HG03354 (cell line): Measurements from ENCODE around the gene POLR3H.
"Not testable (repeated sequence)": the region's sequence is repeated elsewhere in the genome, so short reads cannot be mapped to it uniquely, and the experiment has no call there.

ENCODE experiments used
- ATAC-seq: cut with Tn5 transposase; IDR thresholded peaks from one replicate; pipeline ENCODE4 v1.9.1; 2021; ENCODE audit warnings: mild to moderate bottlenecking; ENCODE audit not compliant: unreplicated experiment, poor library complexity, severe bottlenecking

Gene POLR3H

DNA sequence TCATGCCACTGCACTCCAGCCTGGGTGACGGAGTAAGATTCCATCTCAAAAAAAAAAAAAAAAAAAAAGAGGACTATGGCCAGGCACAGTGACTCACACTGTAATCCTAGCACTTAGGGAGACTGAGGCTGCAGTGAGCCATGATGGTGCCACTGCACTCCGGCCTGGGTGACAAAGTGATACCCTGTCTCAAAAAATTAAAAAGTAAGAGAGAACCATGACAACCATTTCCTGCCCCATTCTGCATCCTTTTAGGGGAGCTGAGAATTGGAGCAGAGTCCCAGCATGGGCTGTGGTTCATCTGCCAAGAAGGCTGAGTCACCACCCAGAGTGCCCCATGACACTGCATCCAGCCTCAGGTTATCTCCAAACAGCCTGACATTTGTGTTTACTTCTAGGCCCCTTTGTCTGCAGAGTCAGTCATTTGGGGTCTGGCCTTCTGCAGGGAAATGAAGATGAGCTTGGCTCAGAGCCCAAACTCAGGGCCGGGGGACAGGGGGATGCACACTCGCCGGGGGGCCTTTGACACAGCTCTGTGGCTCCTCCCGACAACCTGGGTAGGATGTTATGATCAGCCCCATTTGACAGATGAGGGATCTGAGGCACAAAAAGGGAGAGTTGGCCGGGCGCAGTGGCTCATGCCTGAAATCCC lies 21.3 kb upstream of the POLR3H start:
- no peak for ATAC-seq

DNA sequence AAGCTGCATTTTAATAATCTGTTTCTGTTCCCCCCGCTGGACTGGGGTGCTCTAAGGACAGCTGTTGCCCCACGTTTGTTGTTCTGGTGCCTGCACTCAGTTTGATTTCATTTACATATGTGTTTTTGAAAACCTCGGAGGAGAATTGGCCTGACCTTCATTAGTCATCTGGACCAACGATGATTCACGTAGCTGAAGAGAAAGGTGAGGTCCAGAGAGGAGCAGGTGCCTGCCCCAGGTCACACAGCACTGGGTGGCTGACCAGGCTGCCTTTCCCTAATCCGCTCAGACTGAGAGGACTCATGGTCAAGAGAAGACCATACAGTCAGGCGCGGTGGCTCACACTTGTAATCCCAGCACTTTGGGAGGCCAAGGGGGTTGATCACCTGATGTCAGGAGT lies 20.3 kb upstream of the POLR3H start:
- no peak for ATAC-seq

DNA sequence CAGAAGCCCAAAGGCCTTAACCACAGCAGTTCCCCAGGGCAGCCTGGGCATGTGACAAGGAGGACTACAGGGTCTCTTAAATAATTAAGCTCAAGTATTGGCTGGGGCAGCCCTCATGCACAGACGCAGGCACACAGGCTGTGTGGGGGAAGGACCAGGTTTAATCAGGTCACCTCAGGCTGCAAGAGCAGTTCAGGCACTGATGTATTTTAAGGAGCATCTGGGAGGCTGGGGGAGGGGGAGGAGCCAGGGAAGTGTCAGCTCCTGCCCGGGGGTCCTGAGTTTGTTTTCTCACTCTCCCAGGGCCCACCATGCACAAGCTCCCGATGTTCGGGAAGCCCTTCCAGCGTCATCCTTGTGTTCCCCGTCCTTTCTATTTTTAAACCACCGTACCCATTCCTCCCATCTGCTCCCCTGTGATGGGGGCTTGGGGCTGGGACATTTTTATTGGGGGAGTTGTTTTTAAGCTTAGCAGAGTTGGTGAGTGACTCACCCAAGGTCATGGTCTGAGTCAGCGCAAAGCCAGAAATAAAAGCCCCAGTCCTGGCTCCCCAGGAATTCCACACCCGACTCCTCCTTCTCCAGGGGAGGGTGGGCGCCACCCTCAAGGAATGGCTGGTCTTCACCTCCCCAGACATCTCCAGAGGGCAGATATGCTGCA lies 18.9 kb upstream of the POLR3H start:
- ATAC-seq = no peak

DNA sequence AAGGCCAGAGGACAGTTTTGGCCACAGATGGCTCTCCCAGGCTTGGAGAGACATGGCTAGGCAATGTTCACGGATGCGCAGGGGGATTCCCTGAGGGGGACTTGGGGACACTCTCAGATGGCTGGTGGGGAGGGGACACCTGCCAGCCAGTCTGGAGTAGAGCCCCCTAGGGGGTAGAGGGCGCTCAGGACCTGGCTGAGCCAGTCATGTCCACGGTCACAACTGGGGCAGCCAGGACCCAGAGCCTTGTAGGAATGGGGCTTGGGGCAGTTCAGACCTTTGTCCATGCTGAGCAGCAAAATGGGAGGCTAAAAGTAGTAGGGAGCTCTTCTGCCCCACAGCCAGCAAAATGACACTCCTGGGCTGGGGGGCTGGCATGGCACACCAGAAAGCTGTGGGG lies 18.2 kb upstream of the POLR3H start:
- no peak for ATAC-seq

GRCh38 chr22:41561788-41562187 lies 17.5 kb upstream of the POLR3H start:
- ATAC-seq = no peak

DNA sequence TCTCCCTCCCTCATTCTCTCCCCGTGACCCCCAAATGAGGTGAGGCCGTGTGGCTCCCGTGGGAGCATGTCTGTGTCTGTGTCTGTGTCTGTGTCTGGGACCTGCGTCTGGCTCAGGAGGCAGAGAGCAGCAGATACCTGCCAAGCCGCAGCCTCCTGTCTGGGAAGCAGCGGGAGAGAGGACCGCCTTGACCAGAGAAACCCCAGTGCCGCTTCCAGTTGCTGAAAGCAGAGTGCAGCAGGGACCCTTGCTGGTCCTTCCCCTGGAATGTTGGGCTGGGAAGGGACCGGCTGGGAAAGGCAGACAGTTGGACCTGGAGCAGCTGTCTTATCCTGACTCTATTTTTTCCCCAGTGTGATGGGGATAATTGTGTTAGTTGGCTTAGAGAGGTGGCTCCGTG lies 17.1 kb upstream of the POLR3H start:
- ATAC-seq = no peak

- no peak for ATAC-seq
These were observed 15.8 kb upstream of the POLR3H start for GRCh38 chr22:41560095-41560471.

DNA sequence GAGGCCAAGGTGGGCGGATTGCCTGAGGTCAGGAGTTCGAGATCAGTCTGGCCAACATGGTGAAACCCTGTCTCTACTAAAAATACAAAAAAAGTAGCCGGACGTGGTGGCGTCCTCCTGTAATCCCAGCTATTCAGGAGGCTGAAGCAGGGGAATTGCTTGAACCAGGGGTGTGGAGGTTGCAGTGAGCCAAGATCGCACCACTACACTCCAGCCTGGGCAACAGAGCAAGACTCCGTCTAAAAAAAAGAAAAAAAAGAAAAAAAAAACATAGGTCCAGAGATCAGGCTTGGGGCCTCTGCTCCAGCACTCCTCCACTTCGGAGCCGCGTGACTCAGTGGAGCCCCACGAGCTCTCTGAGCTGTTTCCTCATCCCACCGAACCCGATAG lies 14.0 kb upstream of the POLR3H start:
- ATAC-seq = not testable (repeated sequence)

DNA sequence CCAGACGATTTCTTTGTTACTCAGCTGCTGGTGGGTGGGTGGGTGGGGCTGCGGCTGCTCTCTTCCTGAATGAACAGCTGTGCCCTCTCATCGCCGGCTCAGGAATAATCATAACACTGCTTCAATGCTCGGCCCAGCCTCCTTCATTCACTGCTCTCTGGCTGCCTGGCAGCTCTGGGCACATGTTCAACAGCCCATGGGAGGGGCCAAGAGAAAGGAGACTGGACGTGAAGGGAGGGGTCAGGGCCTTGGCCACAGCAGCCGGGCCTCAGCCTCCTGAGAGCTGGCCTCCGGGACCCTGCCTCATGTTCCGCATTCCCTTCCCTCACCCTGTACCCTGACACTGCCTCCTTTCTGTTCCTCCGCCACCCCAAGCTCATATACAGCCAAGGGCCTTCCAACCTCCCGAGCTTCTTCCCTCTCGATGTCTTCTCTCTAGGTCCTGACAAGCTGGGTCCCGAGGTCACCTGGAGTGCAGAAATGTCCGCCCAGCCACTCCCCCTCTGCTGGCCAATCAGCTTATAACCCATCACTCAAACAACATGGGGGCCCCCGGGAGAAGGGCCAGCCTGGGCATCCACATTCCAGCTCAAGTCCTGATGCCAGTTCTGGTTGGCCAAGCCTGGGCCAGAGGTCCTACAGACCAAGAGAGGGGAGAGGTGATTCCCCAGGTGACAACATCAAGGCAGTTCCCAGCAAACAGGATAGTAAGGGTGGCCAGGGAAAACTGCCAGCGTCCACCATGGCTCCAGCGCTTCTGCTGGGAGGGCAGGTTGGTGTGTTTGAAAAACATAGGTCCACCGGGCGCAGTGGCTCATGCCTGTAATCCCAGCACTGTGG lies 13.4 kb upstream of the POLR3H start:
- no peak for ATAC-seq

DNA sequence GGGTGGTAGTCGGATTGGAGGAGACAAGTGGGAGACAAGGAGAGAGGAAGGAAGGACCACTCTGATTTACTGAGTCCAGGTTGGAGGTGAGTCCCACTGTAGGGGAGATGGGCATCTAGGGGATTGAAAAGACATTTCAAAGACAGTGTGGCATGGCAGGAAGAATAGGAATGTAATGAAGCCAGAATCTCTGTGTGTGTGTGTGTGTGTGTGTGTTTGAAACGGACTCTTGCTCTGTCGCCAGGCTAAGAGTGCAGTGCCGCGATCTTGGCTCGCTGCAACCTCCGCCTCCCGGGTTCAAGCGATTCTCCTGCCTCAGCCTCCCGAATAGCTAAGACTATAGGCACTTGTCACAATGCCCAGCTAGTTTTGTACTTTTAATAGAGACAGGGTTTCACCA lies 12.3 kb upstream of the POLR3H start:
- no peak for ATAC-seq

- ATAC-seq = no peak
These were observed 11.2 kb upstream of the POLR3H start for GRCh38 chr22:41555325-41555982.

- ATAC-seq = no peak
These were observed 7.8 kb upstream of the POLR3H start for GRCh38 chr22:41551877-41552582.

GRCh38 chr22:41550952-41551491 lies 6.8 kb upstream of the POLR3H start:
- no peak for ATAC-seq

GRCh38 chr22:41548830-41549211 lies 4.6 kb upstream of the POLR3H start:
- ATAC-seq = no peak

- no peak for ATAC-seq
These were observed 604 bp upstream of the POLR3H start for GRCh38 chr22:41544671-41545476.

GRCh38 chr22:41542224-41542623 lies 2.0 kb downstream of the POLR3H start:
- ATAC-seq = no peak

DNA sequence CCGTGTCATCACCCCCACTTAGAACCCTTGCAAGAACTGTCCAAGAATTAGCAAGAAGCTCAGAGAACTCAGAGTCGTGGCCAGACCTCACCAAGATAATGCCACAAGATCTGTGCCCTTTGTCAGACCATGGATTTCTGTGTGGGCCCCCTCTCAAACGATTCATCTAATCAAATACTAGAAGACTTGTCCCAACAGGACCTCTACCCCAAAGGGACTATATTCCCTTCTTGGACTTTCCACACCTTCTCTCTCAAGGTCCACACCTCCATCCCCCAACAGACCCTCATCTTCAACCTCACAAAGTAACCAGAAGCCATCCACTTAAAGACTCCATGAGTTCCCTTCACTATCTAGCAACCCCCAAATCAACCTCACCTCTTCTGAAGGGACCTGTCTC lies 2.8 kb downstream of the POLR3H start:
- ATAC-seq = no peak

DNA sequence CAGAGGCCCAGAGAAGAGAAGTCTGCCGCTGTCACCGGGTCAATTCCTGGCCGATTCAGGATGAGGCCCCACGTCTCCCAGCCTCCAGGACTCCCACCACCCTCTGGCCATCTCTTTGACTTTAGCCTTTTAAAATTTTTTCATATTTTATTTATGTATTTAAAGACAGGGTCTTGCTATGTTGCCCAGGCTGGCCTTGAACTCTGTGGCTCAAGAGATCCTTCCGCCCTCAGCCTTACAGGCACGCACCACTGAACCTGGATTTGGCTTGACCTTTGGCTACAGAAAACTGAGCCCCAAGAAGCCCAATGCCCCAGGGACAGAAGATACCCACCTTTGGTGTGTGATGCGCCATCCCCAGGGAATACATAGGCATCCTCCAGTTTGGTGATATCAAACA lies 3.9 kb downstream of the POLR3H start:
- no peak for ATAC-seq

DNA sequence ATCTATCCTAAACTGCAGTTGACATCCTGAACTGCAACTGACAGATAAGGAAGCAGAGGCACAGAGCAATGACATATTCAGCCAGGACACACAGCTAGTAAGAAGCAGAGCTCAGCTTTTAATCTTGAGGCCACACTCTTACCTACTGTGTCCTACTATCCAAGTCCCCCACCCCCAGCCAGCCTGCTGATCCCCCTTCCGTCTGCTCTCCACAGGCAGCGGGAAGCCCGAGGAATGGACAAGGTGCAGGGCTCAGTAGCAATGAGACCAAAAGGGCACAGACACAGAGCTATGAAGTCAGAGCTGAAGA lies 4.3 kb downstream of the POLR3H start:
- no peak for ATAC-seq
